SK-N-SH (cell line): ENCODE measurements around the gene HES2. TPM values are rescaled to one million over a fixed set of nuclear protein-coding genes. Genes with fewer than 3 reads are reported as not detected.

ENCODE experiments used
- CTCF ChIA-PET: fragments of 300-600, 350-600 bp; formaldehyde crosslinking; extraction: SDS; loops from one replicate; lab custom pipeline; 2021; lab: Yijun Ruan, JAX
- POLR2A ChIA-PET: fragments of 350-600 bp; sonication (Branson Sonifier 250); formaldehyde crosslinking; extraction: SDS; loops from one replicate; lab custom pipeline; 2020; ENCODE audit warnings: antibody characterized with exemption, inconsistent platforms; lab: Yijun Ruan, JAX
- DNase-seq: peaks from one replicate; pipeline ENCODE4 v3.0.0; 2012
- H2AFZ ChIP-seq: fragments of 200-600 bp; sonication (generic); 2 replicates; pipeline ENCODE4 v1.8.1; 2016; ENCODE audit warnings: antibody characterized with exemption, mild to moderate bottlenecking, low read depth
- H3F3A ChIP-seq: fragments of 200-600 bp; sonication (generic); replicated peaks from 2 replicates; pipeline ENCODE3; 2016; ENCODE audit warnings: antibody characterized with exemption, mild to moderate bottlenecking; ENCODE audit not compliant: insufficient read depth
- H3K27ac ChIP-seq, 2 experiments: fragments of 200-500 bp in 1 of 2; fragments of 200-600 bp in 1 of 2; sonication (Bioruptor generic) in 1 of 2; sonication (generic), shearing (Covaris generic) in 1 of 2; 2 replicates each; pipeline versions ENCODE4 v1.5.1 to v1.6.1; 2014 to 2016; ENCODE audit warnings: low read depth in 2 of 2, inconsistent platforms in 1 of 2, low read length in 1 of 2, mild to moderate bottlenecking in 1 of 2, mixed read lengths in 1 of 2
- H3K27me3 ChIP-seq: fragments of 200-600 bp; sonication (generic), shearing (Covaris generic); 2 replicates; pipeline ENCODE4 v1.6.1; 2016; ENCODE audit warnings: mixed run types; ENCODE audit not compliant: insufficient read depth
- H3K36me3 ChIP-seq, 2 experiments: fragments of 200-500 bp in 1 of 2; fragments of 200-600 bp in 1 of 2; sonication (Bioruptor generic) in 1 of 2; sonication (generic) in 1 of 2; replicated peaks in 1 of 2; 2 replicates each; pipeline versions ENCODE3 to v1.5.1; 2014 to 2016; ENCODE audit warnings: low read length in 1 of 2, mild to moderate bottlenecking in 1 of 2; ENCODE audit not compliant: insufficient read depth in 2 of 2, control insufficient read depth in 1 of 2
- H3K4me1 ChIP-seq, 2 experiments: fragments of 200-500 bp in 1 of 2; fragments of 200-600 bp in 1 of 2; sonication (Bioruptor generic) in 1 of 2; sonication (generic), shearing (Covaris generic) in 1 of 2; 2 replicates each; pipeline versions ENCODE4 v1.5.1 to v1.6.1; 2014 to 2016; ENCODE audit warnings: low read depth in 1 of 2, low read length in 1 of 2, mixed run types in 1 of 2; ENCODE audit not compliant: insufficient read depth in 2 of 2, control insufficient read depth in 1 of 2
- H3K4me2 ChIP-seq: fragments of 200-600 bp; sonication (generic), shearing (Covaris generic); 2 replicates; pipeline ENCODE4 v1.6.1; 2017; ENCODE audit warnings: mixed run types
- H3K4me3 ChIP-seq, 2 experiments: fragments of 200-500 bp in 1 of 2; fragments of 200-600 bp in 1 of 2; sonication (Bioruptor generic) in 1 of 2; sonication (generic), shearing (Covaris generic) in 1 of 2; 2 replicates each; pipeline versions ENCODE4 v1.5.1 to v1.8.1; 2014 to 2016; ENCODE audit warnings: low read depth in 2 of 2, inconsistent platforms in 1 of 2, low read length in 1 of 2, mild to moderate bottlenecking in 1 of 2, mixed read lengths in 1 of 2, moderate library complexity in 1 of 2
- H3K79me2 ChIP-seq: fragments of 200-600 bp; sonication (generic); 2 replicates; pipeline ENCODE4 v1.8.1; 2017; ENCODE audit warnings: mild to moderate bottlenecking; ENCODE audit not compliant: insufficient read depth
- H3K9ac ChIP-seq: fragments of 200-600 bp; sonication (generic); 2 replicates; pipeline ENCODE4 v1.6.1; 2017; ENCODE audit warnings: mixed run types
- H3K9me2 ChIP-seq: fragments of 200-600 bp; sonication (generic); 2 replicates; pipeline ENCODE4 v1.6.1; 2017; ENCODE audit warnings: mixed run types
- H3K9me3 ChIP-seq: fragments of 200-600 bp; sonication (generic); 2 replicates; pipeline ENCODE4 v1.6.1; 2017; ENCODE audit warnings: mixed run types, mild to moderate bottlenecking, moderate library complexity
- H4K20me1 ChIP-seq: fragments of 200-600 bp; sonication (generic); 2 replicates; pipeline ENCODE4 v1.6.1; 2017; ENCODE audit warnings: mild to moderate bottlenecking, mixed run types; ENCODE audit not compliant: insufficient read depth
- CHD2 ChIP-seq: fragments of 150-350 bp; IDR thresholded peaks from 2 replicates; pipeline ENCODE4 v1.6.1; 2018; ENCODE audit warnings: low read length; ENCODE audit not compliant: partially characterized antibody
- FOXJ3 ChIP-seq: sonication (generic); formaldehyde crosslinking; IDR thresholded peaks from 2 replicates; pipeline ENCODE4 v1.5.1; 2020; ENCODE audit warnings: mild to moderate bottlenecking, missing genetic modification reagents
- GABPA ChIP-seq: IDR thresholded peaks from 2 replicates; pipeline ENCODE4 v1.4.0; 2012; ENCODE audit warnings: low read depth, mild to moderate bottlenecking
- MEF2A ChIP-seq: IDR thresholded peaks from 2 replicates; pipeline ENCODE4 v1.4.0; 2012; ENCODE audit warnings: low read depth, borderline replicate concordance
- RCOR1 ChIP-seq: fragments of 150-350 bp; IDR thresholded peaks from 2 replicates; pipeline ENCODE4 v1.6.1; 2017; ENCODE audit warnings: antibody characterized with exemption, low read length
- RXRA ChIP-seq: IDR thresholded peaks from 2 replicates; pipeline ENCODE4 v1.4.0; 2012; ENCODE audit warnings: low read depth, mild to moderate bottlenecking, borderline replicate concordance
- SIN3A ChIP-seq: IDR thresholded peaks from 2 replicates; pipeline ENCODE4 v1.6.1; 2012; ENCODE audit warnings: low read depth, mild to moderate bottlenecking, low read length, moderate library complexity, borderline replicate concordance
- TAF1 ChIP-seq: IDR thresholded peaks from 2 replicates; pipeline ENCODE4 v1.6.1; 2012; ENCODE audit warnings: low read depth, mild to moderate bottlenecking, low read length, moderate library complexity, borderline replicate concordance
- TCF12 ChIP-seq: IDR thresholded peaks from 2 replicates; pipeline ENCODE4 v1.4.0; 2012
- WGBS: methylation state at CpG from one replicate; pipeline ENCODE4 v1.1.6; 2017; ENCODE audit warnings: low lambda C conversion rate; 5-methylcytosine and 5-hydroxymethylcytosine counted together
- polyA plus RNA-seq, 3 experiments: library from polyadenylated mRNA; depleted of rRNA; stranded (reverse); fragments of >200 nt; gene quantifications; 2 replicates each; pipeline ENCODE4 v1.2.3, GENCODE V29; 2012
- TF ChIP-seq, protein P1 (sequence below): IDR thresholded peaks from 2 replicates; pipeline ENCODE4 v1.6.1; 2012; ENCODE audit warnings: mild to moderate bottlenecking, low read depth, low read length, moderate library complexity
- TF ChIP-seq, protein P2 (sequence below): IDR thresholded peaks from 2 replicates; pipeline ENCODE4; 2012

Gene HES2
- polyA plus RNA-seq, 1 of the 3 experiments (the other 2 are of a cell fraction): 0.03 TPM

DNA sequence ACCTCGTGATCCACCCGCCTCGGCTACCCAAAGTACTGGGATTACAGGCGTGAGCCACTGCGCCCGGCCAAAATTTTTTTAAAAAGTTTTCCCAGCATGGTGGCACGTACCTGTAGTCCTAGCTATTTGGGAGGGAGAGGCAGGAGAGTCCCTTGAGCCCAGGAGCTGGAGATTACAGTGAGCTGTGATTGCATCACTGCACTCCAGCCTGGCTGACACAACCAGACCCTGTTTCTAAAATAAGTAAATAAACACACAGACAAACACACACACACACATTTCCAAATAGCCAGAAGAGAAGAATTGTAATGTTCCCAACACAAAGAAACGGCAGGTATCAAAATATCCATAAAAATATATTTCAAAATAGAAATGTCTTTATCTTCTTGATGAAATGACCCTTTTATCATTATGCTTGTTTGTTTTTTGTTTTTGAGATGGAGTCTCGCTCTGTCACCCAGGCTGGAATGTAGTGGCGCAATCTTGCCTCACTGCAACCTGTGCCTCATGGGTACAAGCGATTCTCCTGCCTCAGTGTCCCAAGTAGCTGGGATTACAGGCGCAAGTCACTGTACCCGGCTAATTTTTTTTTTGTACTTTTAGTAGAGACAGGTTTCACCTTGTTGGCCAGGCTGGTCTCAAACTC lies 9.3 kb downstream of the HES2 start:
- Histone ChIP-seq H3K4me2 (no peak overlapping the region), H3K4me1 (peaks cover 0 to 3% of the 10 kb centered on the region in 2 experiments; a peak in 1 of 4 replicates), H3K27ac (no peak overlapping the region), H3K9me2 (no peaks in the 10 kb centered on the region), H2AFZ (no peak overlapping the region), H3F3A (peaks cover 3% of the 10 kb centered on the region), H3K27me3 (no peaks in the 10 kb centered on the region; the same call in 1 of the 2 replicates), H3K79me2 (no peaks in the 10 kb centered on the region), H3K9me3 (no peaks in the 10 kb centered on the region), H3K9ac (no peak overlapping the region), H3K4me3 (no peak overlapping the region), H3K36me3 (no peaks in the 10 kb centered on the region), H4K20me1 (no peaks in the 10 kb centered on the region)
- no peak for DNase-seq
- POLR2A ChIA-PET: no interaction called here
- CTCF ChIA-PET: interaction anchor here (0.8 to 14.1 kb wide), 5 partner anchors 13 to 164 kb away, joined by 3 to 131 read pairs (median 8); no protein-coding TSS in a partner anchor
- TF ChIP-seq, protein P1, sequence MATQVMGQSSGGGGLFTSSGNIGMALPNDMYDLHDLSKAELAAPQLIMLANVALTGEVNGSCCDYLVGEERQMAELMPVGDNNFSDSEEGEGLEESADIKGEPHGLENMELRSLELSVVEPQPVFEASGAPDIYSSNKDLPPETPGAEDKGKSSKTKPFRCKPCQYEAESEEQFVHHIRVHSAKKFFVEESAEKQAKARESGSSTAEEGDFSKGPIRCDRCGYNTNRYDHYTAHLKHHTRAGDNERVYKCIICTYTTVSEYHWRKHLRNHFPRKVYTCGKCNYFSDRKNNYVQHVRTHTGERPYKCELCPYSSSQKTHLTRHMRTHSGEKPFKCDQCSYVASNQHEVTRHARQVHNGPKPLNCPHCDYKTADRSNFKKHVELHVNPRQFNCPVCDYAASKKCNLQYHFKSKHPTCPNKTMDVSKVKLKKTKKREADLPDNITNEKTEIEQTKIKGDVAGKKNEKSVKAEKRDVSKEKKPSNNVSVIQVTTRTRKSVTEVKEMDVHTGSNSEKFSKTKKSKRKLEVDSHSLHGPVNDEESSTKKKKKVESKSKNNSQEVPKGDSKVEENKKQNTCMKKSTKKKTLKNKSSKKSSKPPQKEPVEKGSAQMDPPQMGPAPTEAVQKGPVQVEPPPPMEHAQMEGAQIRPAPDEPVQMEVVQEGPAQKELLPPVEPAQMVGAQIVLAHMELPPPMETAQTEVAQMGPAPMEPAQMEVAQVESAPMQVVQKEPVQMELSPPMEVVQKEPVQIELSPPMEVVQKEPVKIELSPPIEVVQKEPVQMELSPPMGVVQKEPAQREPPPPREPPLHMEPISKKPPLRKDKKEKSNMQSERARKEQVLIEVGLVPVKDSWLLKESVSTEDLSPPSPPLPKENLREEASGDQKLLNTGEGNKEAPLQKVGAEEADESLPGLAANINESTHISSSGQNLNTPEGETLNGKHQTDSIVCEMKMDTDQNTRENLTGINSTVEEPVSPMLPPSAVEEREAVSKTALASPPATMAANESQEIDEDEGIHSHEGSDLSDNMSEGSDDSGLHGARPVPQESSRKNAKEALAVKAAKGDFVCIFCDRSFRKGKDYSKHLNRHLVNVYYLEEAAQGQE: no peak
- TF ChIP-seq CHD2: no peak
- TF ChIP-seq, protein P2, sequence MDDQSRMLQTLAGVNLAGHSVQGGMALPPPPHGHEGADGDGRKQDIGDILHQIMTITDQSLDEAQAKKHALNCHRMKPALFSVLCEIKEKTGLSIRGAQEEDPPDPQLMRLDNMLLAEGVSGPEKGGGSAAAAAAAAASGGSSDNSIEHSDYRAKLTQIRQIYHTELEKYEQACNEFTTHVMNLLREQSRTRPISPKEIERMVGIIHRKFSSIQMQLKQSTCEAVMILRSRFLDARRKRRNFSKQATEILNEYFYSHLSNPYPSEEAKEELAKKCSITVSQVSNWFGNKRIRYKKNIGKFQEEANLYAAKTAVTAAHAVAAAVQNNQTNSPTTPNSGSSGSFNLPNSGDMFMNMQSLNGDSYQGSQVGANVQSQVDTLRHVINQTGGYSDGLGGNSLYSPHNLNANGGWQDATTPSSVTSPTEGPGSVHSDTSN: no peak
- TF ChIP-seq RXRA: no peak
- TF ChIP-seq MEF2A: no peak
- WGBS: 77% methylated on average over 9 of the region's 13 CpGs

DNA sequence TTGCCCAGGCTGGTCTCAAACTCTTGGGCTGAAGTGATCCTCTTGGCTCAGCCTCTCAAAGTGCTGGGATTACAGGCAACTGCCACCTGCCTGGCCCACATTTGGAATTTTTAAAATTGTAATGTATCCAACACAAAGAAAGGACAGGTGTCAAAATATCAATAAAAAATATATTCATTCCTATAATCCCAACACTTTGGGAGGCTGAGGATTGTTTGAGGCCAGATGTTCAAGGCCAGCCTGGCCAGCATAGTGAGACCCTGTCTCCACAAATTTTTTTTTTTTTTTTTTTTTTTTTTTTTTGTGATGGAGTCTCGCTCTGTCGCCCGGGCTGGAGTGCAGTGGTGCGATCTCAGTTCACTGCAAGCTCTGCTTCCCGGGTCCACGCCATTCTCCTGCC lies 10.0 kb downstream of the HES2 start:
- no peaks in the 10 kb centered on the region for H3K79me2 ChIP-seq
- no peaks in the 10 kb centered on the region for H4K20me1 ChIP-seq
- H3K36me3 ChIP-seq: no peaks in the 10 kb centered on the region
- no peaks in the 10 kb centered on the region for H3K27me3 ChIP-seq
- H3K27ac ChIP-seq: no peak overlapping the region
- no peak for TF ChIP-seq MEF2A
- TF ChIP-seq RCOR1: no peak
- no peak for TF ChIP-seq SIN3A
- TF ChIP-seq GABPA: no peak
- no peak for TF ChIP-seq TCF12
- no peak for TF ChIP-seq TAF1
- no peak for TF ChIP-seq RXRA
- TF ChIP-seq FOXJ3 (CRISPR knock-in tag): no peak
- H3K4me2 ChIP-seq: no peak overlapping the region
- H3K9ac ChIP-seq: no peak overlapping the region
- 74% methylated on average over 6 of the region's 6 CpGs for WGBS
- peaks cover 3% of the 10 kb centered on the region for H3F3A ChIP-seq
- no peak overlapping the region for H2AFZ ChIP-seq
- H3K4me3 ChIP-seq: no peak overlapping the region
- CTCF ChIA-PET: interaction anchor here (1.0 to 2.5 kb wide), 5 partner anchors 13 to 163 kb away, joined by 3 to 15 read pairs (median 7); no protein-coding TSS in a partner anchor
- H3K9me2 ChIP-seq: no peaks in the 10 kb centered on the region
- no peaks in the 10 kb centered on the region for H3K9me3 ChIP-seq
- POLR2A ChIA-PET: no interaction called here
- peaks cover 0 to 3% of the 10 kb centered on the region in 2 experiments; a peak in 1 of 4 replicates for H3K4me1 ChIP-seq
- no peak for DNase-seq
